ENCODE measurements around the gene CDH5.
"Not testable (repeated sequence)": the region's sequence is repeated elsewhere in the genome, so short reads cannot be mapped to it uniquely, and the experiment has no call there.

The CDH5 gene

GRCh38 chr16:66325717-66326376 lies 40.6 kb upstream of the CDH5 start:
- Histone ChIP-seq H3K36me3 (replicated peaks) (no peaks in the 10 kb centered on the region), H3K27ac (no peak overlapping the region), H3K27me3 (replicated peaks) (no peaks in the 10 kb centered on the region), H3K4me3 (ENCODE audit: low read depth, low read length) (no peak overlapping the region)
- in situ Hi-C loops (cut with HindIII; ENCODE audit: low pct_ligation_motif_present, low sequenced_read_pairs) = no loop called here
- no peak for DNase-seq
- no peak for TF ChIP-seq CTCF (IDR thresholded peaks at IDR 0.05; ENCODE audit: low read depth, low read length, missing control alignments)

GRCh38 chr16:66326991-66327513 lies 39.4 kb upstream of the CDH5 start:
- no peak for DNase-seq
- no peaks in the 10 kb centered on the region for H3K27me3 ChIP-seq (replicated peaks)
- H3K4me3 ChIP-seq (ENCODE audit: low read depth, low read length) = no peak overlapping the region
- in situ Hi-C loops (cut with HindIII; ENCODE audit: low pct_ligation_motif_present, low sequenced_read_pairs) = no loop called here
- TF ChIP-seq CTCF (IDR thresholded peaks at IDR 0.05; ENCODE audit: low read depth, low read length, missing control alignments) = no peak
- no peak overlapping the region for H3K27ac ChIP-seq
- H3K36me3 ChIP-seq (replicated peaks) = no peaks in the 10 kb centered on the region

GRCh38 chr16:66328282-66328681 lies 38.2 kb upstream of the CDH5 start:
- no peak for TF ChIP-seq CTCF (IDR thresholded peaks at IDR 0.05; ENCODE audit: low read depth, low read length, missing control alignments)
- H3K4me3 ChIP-seq (ENCODE audit: low read depth, low read length) = no peak overlapping the region
- no peak overlapping the region for H3K27ac ChIP-seq
- in situ Hi-C loops (cut with HindIII; ENCODE audit: low pct_ligation_motif_present, low sequenced_read_pairs) = no loop called here
- no peaks in the 10 kb centered on the region for H3K36me3 ChIP-seq (replicated peaks)
- no peak for DNase-seq
- no peaks in the 10 kb centered on the region for H3K27me3 ChIP-seq (replicated peaks)

- H3K27ac ChIP-seq; H3K4me3 ChIP-seq (ENCODE audit: low read depth, low read length); in situ Hi-C loops (cut with HindIII; ENCODE audit: low pct_ligation_motif_present, low sequenced_read_pairs); H3K36me3 ChIP-seq (replicated peaks); DNase-seq; H3K27me3 ChIP-seq (replicated peaks): not testable (repeated sequence)
These were observed 35.0 kb upstream of the CDH5 start for GRCh38 chr16:66331464-66331863.

- Histone ChIP-seq H3K4me3 (ENCODE audit: low read depth, low read length) (no peak overlapping the region), H3K27ac (no peak overlapping the region), H3K27me3 (replicated peaks) (no peaks in the 10 kb centered on the region), H3K36me3 (replicated peaks) (no peaks in the 10 kb centered on the region)
- DNase-seq = no peak
- no peak for TF ChIP-seq CTCF (IDR thresholded peaks at IDR 0.05; ENCODE audit: low read depth, low read length, missing control alignments)
- in situ Hi-C loops (cut with HindIII; ENCODE audit: low pct_ligation_motif_present, low sequenced_read_pairs) = no loop called here
These were observed 33.6 kb upstream of the CDH5 start for GRCh38 chr16:66332634-66333610.

Measured in brain microvascular endothelial cell (primary cell).